GM12892 (cell line): ENCODE results near the gene AOAH.

Experiments used
- POLR2A ChIP-seq: IDR thresholded peaks from 2 replicates; pipeline ENCODE4 v1.6.1; 2011; ENCODE audit warnings: low read depth, low read length, control low read depth
- TAF1 ChIP-seq: IDR thresholded peaks from 2 replicates; pipeline ENCODE4 v1.6.1; 2011; ENCODE audit warnings: low read depth, mild to moderate bottlenecking, control low read depth, low read length, borderline replicate concordance

DNA sequence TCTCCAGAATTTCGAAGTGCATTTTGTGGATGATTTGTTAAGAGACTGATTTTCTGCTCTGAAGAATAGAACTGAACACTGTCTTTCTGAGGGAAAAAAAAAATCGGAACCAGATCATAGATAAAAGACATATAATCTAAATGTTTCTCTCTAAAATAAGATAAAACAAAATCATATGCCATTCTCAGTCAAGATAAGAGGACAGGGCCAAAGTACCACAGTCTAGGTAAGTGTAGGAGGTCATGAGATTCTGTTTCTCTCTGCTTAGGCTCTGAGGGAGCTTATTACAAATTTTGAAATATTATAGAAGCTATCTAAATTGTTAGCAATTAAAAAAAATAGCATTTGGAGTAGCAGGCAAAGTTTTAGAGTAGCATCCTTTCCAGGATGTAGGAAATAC lies 702 bp upstream of the AOAH start:
- no peak for TF ChIP-seq POLR2A
- no peak for TF ChIP-seq TAF1
